ENCODE data around the gene MAP2.

Gene MAP2

DNA sequence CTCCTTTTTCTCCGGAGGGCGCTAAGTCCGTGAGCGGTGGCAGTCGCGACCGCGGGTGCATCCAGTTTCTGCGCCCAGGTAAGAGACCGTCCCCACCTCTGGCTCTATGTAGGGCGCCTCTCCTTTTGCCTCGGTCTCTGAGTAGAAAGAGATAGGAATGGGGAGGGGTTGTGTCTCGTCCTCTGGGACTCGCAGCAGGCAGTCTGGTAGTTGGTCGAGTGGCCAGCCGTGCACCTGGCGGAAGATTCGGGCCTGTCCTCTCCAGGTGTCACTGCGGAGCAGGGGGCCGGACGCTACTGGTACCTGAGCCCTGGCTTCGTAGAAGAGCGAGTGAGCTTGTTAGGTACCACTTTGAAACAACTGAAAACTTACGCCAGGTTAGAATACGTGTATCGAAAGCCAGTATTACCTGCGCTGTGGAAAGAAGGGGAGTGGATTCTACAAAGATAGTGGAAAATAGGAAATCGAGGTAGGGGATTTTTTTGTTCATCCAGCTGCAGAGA is 403 bp downstream of the MAP2 start:
- no peak for DNase-seq (ENCODE audit: low read depth)

DNA sequence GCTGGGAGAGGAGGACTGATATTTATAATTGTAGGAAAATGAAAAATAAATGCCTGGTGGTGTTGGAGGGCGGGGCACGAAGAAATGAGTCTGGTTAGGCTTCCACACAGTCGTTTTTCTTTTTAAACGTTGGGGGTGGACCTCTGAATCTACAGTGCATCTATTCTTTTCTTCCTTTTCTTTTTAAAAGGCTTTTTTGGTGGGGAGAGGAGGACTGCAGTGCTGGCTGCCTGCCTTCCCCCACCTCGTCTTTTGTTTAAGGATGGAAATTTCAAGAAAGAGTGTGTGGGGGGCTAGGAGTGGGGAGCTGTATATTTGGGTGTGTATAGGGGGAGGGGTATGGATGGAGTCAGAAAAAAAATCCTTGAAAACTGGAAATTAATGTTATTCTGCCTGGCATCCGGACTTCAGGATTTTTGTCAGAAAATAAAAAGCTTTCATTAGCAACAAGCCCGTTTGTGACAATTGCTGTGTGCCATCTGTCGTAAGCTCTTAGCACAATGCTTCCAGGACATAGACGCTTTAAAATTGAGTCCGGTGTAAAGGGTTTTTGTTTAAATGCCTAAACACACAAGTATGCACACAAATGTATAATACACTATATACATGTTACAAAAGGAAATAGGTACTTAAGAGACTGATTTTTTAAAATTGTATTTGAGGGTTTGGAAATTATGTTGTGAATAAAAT is 1.1 kb downstream of the MAP2 start:
- no peak for DNase-seq (ENCODE audit: low read depth)

DNA sequence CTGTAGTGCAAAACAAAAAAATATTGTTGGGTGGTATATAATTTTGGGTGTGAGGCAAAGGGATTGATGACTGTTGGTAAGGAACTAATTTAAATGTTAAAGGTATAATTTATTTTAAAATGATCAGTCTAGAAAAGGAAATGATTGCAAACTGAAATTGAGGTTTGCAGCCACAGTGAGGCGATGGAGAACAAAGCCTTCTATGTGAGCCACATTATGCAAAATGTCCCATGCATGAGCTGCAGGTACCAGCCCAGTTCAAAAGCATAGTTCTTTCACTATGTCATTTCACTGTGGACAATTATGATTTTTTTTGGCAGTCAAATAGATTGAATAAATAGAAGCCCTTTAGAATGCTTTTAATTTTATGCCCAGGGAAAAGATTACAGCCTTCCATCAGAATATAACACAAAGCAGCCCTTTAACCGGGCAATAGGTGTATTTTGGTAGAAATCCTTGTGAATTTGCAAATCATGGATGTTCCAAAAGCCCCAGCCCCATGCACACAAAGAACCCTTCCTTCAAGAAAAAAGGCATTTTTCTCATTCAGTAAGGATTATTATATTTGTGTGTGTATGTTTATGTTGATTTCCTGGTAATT is 1.7 kb downstream of the MAP2 start:
- DNase-seq (ENCODE audit: low read depth): peak; percentile 14

DNA sequence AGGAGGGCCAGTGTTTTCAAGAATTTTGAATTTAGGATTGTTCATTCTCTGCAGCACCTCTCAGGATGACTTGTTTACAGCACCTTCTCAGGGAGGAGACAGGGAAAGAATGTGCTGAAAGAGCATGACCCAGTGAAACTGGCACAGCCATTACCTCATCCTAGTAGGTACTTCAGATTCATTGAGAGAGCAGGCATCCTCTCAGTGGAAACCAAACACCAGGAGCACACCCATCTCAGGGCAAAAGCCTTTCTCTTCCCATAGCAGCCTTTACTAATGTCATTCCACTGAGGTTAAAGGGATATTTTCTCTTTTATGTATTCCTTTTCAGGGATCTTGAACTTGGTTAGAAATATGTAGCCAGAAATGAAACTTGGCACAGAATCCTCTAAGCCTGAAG is 2.6 kb downstream of the MAP2 start:
- no peak for DNase-seq (ENCODE audit: low read depth)

DNA sequence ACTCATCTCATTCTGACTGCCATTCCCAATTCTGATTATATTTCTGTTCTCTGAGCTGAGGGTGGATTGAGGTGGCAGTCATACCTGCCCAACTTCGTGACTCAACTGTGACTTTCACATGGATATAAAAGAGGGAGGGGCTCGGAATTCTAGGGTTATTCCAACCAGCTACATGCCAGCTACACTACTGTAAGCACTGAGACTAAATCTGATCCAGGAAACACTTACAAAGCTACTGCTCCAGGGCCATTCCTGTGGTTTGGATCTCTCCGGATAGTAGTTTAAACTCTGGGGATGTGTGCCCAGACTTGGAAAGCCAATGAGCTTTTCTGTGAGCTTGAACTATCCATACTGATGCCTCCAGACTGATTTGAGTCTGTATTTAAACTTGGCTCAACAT is 7.9 kb downstream of the MAP2 start:
- DNase-seq (ENCODE audit: low read depth): peak; percentile 15

- no peak for DNase-seq (ENCODE audit: low read depth)
Observed at GRCh38 chr2:209441541-209441940, 17.7 kb downstream of the MAP2 start.

DNA sequence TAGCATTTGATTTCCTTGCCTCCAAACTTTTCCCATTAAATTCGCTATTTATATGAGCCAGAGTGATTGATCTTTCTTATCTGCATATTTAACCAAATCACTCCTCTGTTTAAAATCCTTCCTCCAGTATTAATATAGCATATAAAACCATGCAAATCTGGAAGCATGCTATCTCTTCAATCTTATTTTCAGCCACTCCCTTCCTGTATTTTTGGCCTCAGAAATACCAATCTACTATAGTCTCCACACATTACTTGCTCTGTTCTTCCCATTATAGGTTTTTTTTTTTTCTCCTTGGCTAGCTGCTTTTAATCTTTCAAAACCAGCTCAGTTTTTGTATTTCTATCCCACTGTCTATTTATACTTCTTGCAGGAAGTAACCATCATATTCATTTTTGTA is 19.1 kb downstream of the MAP2 start:
- no peak for DNase-seq (ENCODE audit: low read depth)

- no peak for DNase-seq (ENCODE audit: low read depth)
Observed at GRCh38 chr2:209445485-209445884, 21.6 kb downstream of the MAP2 start.

DNA sequence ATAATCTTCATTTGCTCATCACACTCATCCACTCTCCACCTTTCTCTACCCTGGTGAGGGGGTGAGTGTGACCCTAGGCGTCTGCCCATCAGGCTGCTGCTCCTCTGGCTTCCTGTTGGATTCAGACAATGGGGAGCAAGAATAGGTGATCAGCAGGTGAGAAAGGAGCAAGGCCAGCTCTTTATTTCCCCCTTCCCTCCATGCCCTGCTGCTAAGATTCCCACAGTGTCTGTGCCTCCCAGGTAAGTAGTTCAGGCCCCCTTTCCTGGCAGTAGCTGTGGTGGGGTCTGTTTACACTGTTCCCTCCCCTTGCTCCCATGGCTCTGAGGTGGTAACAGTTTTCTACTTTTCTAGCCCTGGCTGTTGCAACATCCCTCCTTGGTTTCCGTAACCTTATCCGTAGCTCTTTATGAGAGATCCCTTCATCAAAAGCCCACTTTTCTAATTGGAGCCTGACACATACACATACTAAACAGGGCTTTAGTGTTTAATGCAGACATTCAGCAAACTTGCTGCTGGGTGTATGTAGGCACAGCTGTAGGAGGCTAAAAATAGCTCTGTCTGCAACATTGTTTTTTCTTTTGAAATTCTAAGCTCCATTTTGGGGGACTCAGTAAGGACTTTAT is 27.5 kb downstream of the MAP2 start:
- DNase-seq (ENCODE audit: low read depth): no peak

GRCh38 chr2:209456489-209456888 is 32.6 kb downstream of the MAP2 start:
- no peak for DNase-seq (ENCODE audit: low read depth)

DNA sequence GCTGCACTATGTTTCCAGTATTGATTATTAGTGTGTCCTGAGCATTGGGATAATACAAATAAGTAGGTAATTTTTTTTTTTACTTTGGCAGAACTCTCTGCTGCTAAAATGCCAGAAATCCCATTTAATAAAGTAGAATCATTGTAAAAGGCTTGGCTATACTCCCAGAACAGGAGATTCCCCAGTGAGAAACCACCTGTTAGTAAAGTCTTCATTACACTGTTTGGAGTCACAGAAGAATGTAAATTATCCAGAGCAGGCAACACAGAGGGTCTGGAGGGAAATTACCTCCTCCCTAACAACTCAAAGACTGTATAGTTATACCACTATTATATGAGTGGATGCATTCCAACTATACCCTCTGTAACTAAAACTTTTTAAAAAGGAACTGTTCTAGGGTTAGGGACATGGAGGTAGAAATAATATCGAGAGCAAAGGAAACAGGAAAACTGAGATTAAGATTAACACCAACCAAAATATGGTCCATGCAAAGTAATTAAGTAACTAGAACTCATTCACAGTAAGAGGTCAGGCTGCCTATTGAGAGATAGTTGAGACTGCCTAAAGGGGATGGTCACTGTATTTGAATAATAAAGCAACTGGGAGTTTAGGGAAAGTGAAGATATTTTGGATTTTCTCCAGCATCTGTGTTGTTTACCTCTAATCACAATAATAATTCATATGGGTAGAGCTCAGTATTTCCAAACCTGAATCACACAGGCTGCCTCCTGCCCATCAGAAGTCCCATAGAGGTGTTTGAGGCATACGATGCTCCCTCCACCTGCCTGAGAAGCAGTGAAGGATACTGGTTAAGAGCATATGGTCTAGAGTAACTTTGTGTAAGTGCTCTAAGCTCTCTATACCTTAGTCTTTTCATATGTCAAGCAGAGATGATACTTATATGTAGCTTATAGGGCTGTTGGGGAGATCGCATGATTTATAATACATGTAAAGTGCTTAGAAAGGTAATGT is 34.4 kb downstream of the MAP2 start:
- no peak for DNase-seq (ENCODE audit: low read depth)

- DNase-seq (ENCODE audit: low read depth): no peak
Observed at GRCh38 chr2:209459359-209459758, 35.5 kb downstream of the MAP2 start.

DNA sequence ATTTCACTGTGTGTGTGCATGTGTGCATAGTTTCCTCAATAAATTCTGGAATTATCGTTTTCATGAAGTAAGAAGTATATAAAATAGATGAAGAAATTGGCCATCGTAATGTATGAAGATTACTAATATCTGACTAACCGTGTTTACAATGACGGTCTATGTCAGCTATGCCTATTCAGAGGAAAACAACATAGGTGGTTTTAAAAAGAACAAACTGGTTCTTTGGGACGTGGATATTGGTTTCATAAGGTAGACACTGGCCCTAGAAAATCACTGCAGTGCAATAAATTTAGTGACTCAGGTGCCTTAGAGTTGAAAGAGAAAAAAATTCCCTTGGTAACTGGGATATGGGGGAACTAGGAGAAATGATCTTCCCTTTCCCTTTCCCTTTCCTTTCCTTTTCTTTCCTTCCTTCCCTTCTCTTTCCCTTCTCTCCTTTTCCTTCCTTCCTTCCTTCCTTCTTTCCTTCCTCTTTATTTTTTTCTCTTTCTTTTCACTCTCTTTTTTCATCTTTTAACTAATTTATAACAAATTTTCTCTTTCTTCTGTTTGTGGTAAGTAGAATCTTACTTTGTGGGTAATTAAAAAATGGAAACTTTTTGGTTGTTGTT is 36.4 kb downstream of the MAP2 start:
- no peak for DNase-seq (ENCODE audit: low read depth)

- no peak for DNase-seq (ENCODE audit: low read depth)
Observed at GRCh38 chr2:209463226-209463625, 39.4 kb downstream of the MAP2 start.

- no peak for DNase-seq (ENCODE audit: low read depth)
Observed at GRCh38 chr2:209463835-209464234, 40.0 kb downstream of the MAP2 start.

GRCh38 chr2:209468846-209469245 is 45.0 kb downstream of the MAP2 start:
- DNase-seq (ENCODE audit: low read depth): no peak

- no peak for DNase-seq (ENCODE audit: low read depth)
Observed at GRCh38 chr2:209469481-209469880, 45.6 kb downstream of the MAP2 start.

DNA sequence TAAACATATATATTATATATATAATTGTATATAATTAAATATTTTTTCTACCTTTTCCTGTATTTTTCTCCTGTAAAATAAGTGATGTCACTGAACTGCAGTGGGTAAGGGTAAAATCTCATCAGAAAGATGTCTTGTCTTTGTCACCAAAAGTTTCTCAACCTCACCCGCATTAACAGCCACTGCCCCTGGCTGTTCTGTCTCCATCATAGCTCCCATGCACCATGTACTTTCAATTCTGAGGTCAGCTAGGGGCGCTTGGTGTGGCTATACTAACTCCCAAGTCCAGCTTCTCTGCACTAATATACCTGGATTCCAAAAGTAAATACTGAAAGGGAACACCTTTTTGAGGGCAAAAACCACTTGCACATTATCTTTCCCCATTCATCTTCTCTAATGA is 46.6 kb downstream of the MAP2 start:
- DNase-seq (ENCODE audit: low read depth): no peak

DNA sequence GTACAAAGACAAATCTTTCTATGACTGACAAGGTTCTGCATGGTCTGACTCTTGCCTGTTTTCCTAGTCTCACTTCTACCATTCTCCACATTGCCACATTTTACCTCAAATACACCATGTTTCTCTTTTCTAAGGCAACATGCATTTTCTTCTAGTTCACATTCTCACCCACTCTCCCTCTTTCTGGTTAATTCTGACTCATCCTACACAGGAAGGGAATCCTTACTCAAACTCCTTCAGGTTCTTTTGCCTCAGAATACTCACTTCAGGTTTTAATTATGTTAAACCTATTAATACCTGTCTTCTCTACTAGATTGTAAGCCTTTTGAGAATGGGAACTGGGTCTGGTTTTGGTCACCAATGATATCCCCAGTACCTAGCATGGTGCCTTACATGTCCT is 47.2 kb downstream of the MAP2 start:
- peak; percentile 38 for DNase-seq (ENCODE audit: low read depth)

DNA sequence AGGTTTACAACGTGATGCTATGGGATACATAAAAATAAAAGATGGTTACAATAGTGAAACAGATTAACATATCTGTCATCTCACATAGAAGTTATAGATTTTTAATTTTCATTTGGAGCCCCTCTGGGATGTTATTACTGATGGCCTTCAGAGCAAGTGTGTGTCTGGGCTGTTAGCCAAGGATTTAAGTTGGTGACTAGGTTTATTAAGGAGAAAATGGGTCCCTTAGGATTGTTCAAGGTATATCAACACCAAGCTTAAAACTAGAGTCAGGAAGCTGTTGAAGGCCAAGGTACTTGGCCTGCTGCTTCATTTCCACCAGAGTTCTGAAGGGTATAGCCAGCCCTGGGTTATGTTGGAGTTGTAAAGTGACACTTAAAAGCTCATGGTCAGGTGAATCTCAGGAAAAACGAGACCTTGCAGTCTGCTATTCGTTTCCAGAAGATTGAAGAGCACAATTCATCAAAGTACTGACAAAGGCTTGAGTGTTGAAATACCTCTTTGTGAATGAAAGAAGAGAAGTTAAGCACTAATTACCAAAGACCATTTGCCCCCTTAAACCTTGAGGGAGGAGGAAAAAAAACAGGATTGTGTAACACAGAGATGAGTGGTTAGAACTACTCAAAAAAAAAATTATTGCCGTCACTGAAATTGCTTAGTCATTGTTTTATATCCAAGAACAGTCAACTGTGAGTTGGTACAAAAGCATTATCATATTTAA is 48.4 kb downstream of the MAP2 start:
- DNase-seq (ENCODE audit: low read depth): peak; percentile 27

GRCh38 chr2:209472871-209473270 is 49.0 kb downstream of the MAP2 start:
- DNase-seq (ENCODE audit: low read depth): peak; percentile 51
